ENCODE results near the gene CSRP3.

CSRP3 gene

GRCh38 chr11:19201737-19202605 lies at the start of gene CSRP3:
Gene CSRP3, minus strand, starts transcription at chr11:19201983. Its CDS starts 9,535 bp downstream, at chr11:19192448.
- no peak for DNase-seq (ENCODE audit: low spot score)

- DNase-seq (ENCODE audit: low spot score) = no peak
Observed at GRCh38 chr11:19251577-19251976, 49.8 kb upstream of the CSRP3 start.

GRCh38 chr11:19246816-19247215 lies 45.0 kb upstream of the CSRP3 start:
- DNase-seq (ENCODE audit: low spot score) = no peak

GRCh38 chr11:19245351-19245750 lies 43.6 kb upstream of the CSRP3 start:
- DNase-seq (ENCODE audit: low spot score) = no peak

GRCh38 chr11:19244621-19245020 lies 42.8 kb upstream of the CSRP3 start:
- no peak for DNase-seq (ENCODE audit: low spot score)

GRCh38 chr11:19244084-19244483 lies 42.3 kb upstream of the CSRP3 start:
- no peak for DNase-seq (ENCODE audit: low spot score)

- no peak for DNase-seq (ENCODE audit: low spot score)
Observed at GRCh38 chr11:19243613-19244012, 41.8 kb upstream of the CSRP3 start.

- no peak for DNase-seq (ENCODE audit: low spot score)
Observed at GRCh38 chr11:19243143-19243542, 41.4 kb upstream of the CSRP3 start.

GRCh38 chr11:19242179-19242932 lies 40.6 kb upstream of the CSRP3 start:
- DNase-seq (ENCODE audit: low spot score) = no peak

- DNase-seq (ENCODE audit: low spot score) = no peak
Observed at GRCh38 chr11:19241260-19242178, 39.7 kb upstream of the CSRP3 start.

GRCh38 chr11:19240420-19241259 lies 38.9 kb upstream of the CSRP3 start, which contains the start of gene E2F8:
Gene E2F8, minus strand, starts transcription at chr11:19240945. Its CDS starts 824 bp downstream, at chr11:19240121.
- peak; percentile 95 for DNase-seq (ENCODE audit: low spot score)

- DNase-seq (ENCODE audit: low spot score) = no peak
Observed at GRCh38 chr11:19239039-19239438, 37.3 kb upstream of the CSRP3 start.

- peak; percentile 20 for DNase-seq (ENCODE audit: low spot score)
Observed at GRCh38 chr11:19237813-19238212, 36.0 kb upstream of the CSRP3 start.

- no peak for DNase-seq (ENCODE audit: low spot score)
Observed at GRCh38 chr11:19237381-19237780, 35.6 kb upstream of the CSRP3 start.

GRCh38 chr11:19234231-19234817 lies 32.5 kb upstream of the CSRP3 start:
- DNase-seq (ENCODE audit: low spot score) = no peak

- DNase-seq (ENCODE audit: low spot score) = no peak
Observed at GRCh38 chr11:19232910-19233503, 31.2 kb upstream of the CSRP3 start.

- DNase-seq (ENCODE audit: low spot score) = no peak
Observed at GRCh38 chr11:19229671-19230070, 27.9 kb upstream of the CSRP3 start.

- DNase-seq (ENCODE audit: low spot score) = no peak
Observed at GRCh38 chr11:19228968-19229367, 27.2 kb upstream of the CSRP3 start.

- no peak for DNase-seq (ENCODE audit: low spot score)
Observed at GRCh38 chr11:19226378-19227195, 24.8 kb upstream of the CSRP3 start.

Data from LoVo (cell line).